NCI-H1436 (cell line): ENCODE results near the gene AMFR.

Experiments
- DNase-seq: peaks from one replicate; lab custom pipeline; 2025; lab: John Stamatoyannopoulos, UW

Gene AMFR

DNA sequence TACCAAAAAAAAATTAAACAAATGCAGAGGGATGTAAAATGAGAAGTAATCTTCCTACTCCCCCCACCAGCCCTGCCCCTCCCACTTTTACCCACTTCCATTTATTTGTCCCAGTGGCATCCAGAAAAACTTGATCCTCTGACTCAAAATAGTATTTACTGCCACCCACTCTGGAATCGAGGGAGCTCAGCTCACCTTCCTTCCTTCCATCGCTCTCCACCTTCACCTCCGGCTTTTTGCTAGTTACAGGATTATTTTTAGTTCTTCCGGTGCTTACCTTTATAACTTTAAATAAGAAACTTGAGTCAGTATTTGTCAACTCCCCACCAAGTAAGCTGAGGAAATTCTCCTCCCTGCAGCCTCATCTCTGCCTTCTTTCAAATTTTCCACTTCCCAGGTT lies 94.9 kb downstream of the AMFR start:
- no peak for DNase-seq

DNA sequence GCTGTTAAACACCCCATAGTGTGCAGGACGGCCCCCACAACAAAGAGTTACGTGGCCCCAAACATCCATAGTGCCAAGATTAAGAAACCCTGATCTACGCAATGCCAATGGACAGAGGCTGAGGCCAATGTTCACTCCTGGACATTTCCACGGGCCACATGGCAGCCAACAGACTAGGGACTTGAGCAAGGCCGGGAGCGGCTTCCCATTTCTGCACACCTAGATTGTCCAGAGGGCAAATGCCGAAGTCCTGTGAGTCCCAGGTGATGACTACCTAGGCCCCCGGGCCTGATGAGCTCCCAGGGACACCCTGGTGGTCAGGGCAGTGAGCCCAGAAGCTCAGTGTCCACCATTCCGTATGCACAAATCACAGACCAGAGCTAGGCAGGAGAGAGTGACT lies 95.5 kb downstream of the AMFR start:
- DNase-seq = no peak

DNA sequence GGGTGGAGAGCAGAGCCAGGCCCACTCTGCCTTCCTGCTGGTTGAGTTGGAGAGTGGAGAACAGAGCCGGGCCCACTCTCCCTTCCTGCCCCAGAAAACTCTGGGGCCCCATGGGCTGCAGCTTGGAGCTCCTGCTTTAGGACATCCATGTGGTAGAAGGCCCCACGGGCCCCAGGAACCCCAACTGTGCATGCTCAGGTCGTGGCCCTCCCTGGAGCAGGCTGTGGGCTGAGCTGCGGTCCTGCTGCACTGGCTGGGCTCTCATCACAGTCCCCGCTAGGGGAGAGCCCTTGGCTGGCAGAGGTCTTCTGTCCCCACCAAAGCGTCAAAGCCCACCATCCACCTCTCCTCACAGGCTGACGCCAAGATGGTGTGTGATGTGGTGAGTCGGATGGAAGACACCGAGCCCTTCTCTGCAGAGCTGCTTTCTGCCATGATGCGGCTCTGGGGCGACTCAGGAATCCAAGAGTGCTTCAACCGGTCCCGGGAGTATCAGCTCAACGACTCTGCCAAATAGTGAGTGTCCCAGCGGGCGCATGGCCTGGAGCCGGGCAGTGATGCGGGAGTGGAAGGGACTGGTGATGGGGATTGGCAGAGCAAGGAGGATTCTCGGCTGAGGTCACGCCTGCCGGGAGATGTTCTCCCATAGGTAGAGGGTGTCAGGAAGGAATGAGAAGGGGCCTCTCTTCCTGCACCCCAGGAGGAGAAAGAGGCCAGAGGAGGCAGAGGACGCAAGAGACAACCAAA lies 96.9 kb downstream of the AMFR start:
- DNase-seq = no peak

DNA sequence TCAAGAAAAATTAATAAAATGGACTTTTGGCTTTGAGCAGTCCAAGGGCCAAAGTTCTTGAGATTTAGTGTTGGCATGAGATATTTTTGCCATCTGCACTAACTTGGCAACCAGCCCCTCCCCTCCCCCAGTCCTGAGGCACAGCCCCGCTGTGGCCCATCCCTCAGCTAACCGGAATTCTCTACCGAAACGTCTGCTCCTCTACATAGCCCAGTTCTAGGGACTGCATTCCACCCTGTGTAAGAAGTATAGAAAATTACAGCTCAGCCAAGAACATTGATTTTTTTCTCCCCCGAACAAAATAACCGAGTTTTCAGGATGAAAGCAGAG lies 97.5 kb downstream of the AMFR start:
- DNase-seq = no peak

DNA sequence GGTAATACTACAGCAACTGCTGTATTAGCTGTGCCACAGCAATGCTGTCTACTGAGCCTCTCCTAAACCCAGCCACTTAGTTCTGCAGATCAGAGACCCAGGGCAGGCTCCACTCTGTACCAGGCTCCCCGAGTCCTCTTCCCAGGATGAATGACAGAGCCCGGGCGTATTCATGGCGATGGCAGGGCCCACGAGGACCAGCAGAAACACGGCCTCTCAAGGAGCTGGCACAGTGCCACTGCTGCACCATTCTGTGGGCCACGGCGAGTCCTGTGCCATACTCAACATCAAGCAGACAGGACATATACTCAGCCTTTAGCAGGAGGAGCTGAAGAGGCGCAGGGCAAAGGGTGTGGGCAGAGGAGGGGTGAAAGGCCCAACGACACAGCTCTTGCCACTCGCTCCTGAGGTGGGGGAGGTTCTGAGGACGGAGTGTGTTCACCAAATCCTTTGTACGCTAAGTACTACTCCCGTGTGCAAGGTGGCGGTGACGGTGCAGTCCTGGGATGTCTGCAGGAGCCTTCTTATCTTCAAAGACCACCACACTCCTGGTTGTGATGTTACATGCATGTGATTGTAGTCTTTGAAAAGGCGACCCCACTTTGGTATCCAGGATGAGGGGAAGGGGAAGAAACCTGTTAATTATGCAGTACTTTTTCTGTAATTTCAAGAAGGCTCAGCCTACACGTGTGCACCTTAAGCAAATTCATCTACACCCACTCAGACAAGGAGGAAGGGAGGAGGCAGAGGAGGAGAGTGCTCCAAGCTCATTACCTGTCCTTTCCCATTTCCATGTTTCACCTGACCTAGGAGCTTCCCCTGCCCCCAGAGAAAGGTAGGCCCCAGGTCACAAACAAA lies 98.0 kb downstream of the AMFR start:
- DNase-seq = no peak

DNA sequence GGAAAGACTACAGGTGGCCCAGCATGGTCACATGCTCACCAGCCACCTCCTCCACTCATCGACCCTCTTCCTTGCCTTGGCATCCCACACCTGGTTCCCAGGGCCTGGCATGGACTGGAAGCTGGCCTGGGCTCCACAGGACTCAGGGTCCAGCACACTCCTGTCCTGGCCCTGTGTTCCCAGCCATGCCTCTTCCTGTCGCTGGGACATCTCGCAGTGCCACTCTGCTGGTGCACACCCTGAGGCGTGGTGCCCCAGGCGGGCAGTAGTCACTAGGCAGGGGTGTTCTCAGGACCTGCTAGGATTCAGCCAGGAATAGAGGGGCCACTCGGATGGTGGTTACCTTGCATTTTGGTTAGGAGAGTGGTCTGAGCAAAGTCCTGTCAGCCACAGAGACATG lies 99.4 kb downstream of the AMFR start:
- DNase-seq = no peak

DNA sequence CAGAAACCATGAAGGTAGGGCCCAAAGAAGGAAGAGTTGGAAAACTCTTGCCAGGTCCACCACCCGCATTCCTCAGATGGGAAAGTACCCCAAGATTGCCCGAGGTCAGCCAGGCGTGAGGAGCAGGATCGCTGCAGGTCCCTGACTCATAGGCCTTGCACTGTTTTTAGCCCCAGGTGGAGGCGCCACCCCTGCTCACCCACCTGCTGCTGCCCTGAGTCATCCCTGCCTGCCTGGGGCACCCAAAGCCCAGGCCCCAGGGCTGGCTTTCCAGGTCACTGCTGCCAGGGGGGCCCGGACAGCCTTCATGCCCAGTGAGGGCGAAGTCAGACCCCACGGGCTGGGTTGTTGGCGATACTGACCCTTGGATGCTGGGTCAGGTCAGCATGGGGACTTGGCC lies 100.9 kb downstream of the AMFR start:
- no peak for DNase-seq

DNA sequence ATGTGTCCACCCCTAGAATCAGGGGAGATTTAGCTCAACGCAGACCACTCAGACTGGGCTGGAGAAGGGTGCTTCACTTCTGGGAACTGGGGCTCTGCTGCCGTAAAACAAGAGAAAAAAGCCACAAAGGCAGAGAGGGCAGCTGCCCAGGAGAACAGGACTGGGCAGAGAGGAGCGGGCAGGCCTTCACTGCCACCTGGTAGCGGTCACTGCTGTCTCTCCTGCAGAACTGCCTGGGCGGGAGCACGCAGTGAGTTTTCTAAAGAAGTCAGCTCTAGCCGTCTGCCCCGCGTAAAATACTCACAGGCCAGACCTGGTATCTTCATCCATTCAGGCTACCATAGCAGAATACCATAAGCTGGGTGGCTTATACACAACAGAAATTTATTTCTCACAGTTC lies 103.8 kb downstream of the AMFR start:
- no peak for DNase-seq

DNA sequence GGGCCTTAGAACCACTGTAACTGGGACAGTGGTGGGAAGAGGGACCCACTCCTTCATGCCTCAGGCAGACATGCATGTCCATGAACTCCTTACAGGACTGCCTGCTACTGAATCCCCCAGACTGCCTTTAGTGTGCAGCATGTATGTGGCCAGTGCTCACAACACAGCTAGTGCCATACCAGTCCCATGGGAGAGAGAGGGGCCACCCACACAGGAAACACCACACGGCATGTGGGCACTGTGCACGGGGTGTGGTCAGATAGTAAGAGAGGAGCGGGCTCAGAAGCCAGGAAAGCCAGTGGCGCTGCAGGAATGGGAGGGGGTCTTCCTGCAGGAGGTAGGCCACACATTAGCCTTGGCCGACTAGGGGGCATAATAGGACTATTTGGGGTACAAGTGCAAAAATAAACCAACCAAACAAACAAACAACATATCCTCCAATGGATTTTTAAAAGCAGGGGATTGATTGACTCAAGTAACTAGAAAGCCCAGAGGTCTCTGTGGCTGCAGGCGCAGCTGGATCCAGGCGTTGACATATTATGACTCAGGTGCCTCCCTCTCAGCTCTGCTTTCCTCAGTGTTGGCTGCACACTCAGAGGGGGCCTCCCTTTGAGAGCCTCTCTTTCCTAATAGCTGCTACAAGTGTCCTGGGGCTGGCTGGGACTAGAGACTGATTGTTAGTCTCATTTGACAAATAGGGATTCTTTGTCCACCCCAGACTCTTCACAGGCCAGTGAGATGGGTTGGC lies 104.4 kb downstream of the AMFR start:
- no peak for DNase-seq

DNA sequence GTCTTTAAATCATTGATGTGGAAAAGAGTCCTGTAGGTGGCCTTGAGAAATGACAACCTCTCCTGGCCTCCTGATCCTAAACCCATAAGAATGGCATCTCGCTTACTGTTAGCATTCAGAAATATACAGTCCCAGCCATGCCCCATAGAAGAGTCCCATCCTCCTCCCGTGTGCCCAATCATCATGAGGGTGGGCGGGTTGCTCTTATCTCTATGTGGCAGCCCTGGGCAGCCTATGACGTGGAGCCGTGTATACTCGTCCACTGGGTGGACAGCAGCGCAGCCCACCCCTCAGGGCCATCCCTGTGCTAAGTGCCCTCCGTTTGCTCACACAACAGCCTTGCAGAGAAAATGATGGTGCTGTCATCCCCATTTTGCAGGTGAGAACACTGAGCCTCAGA lies 105.3 kb downstream of the AMFR start:
- no peak for DNase-seq

DNA sequence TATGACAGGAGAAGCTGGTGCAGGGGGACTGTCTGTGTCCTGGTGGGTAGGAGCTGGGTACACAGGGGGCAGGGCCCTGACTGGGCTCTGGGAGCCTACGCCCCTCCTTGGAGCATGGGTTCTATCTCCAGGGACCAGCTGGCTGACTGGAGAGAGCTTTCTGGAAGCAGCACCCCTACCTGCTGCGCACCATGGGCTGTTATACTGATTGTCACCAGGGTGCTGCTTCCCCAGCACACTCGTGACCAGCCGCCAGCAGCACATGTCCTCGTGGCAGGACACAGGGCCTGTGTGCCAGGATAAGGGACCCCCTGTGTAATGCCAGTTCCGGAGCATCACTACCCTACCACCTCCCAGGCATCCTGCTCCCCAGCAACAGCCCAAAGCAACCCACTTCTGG lies 106.0 kb downstream of the AMFR start:
- no peak for DNase-seq

DNA sequence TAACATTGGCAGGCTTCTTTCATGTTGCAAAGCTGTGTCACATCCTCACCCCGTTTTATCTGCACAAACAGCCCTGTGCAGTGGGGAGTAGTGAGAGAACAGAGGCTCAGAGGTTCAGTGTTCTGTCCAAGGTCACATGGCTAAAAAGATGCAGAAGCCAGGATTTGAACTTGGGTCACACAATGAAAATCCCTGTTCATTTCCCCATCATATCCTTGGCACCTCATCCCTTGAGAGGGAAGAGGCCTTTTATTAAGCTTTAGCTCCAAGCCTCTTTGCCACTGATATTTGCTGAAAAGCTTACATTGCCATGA lies 106.6 kb downstream of the AMFR start:
- DNase-seq = no peak

DNA sequence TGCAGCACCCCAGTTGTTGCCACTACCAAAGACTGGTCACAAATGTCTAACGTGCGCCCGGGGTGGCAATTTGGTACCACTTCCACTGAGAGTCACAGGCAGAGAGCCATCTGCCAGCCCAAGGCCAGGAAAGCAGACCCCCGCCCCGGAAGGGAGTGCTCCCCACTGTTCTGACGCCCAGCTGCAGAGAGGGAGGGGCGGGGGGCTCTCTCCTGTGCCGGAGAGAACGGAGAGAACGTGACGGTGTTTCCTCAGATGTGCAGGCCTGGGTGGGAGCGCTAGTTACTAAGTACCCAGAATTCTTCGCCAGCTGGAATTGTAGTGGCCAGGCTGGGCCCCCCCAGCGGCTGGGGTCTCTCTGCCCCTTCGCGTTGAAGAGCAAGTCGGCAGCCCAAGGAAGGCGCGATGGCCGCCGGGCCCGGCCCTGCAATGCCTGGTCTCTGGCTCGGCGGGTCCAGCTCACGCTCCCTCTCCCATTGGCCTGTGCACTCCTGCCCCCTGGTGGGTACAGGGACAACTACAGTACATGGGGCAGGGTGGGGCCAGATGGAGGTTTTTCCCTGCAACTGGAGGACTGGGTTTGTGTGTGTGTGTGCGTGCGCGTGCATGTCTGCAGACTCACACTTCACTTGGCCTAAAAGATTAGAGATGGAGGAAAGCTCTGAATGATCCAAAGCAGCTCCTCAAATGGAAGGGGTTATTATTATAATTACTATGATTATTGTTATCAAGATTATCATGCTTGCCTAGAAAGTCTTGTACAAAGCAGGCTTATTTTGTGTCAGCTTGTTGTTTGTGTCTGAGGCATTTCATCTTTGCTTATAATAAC lies 107.1 kb downstream of the AMFR start:
- peak; percentile 63 for DNase-seq

DNA sequence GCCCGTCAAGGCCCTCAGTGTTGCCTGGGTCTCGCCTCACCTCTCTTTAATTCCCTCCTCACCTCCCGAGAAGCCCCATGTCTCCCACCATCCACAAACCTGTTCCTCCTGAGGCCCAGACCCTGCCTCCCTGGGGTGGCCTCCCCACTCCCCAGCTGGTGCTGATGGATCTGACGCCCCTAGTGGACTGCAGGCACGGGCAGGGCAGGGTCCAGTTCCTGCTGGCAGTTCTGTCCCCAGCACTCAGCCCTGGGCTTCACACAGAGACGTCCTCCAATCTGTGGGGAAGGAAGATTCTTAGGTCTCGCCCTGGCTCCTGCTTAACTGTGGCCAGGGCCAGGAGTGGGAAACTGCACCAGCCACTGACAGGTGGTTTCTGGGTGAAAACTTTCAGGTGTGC lies 108.8 kb downstream of the AMFR start:
- DNase-seq = no peak

DNA sequence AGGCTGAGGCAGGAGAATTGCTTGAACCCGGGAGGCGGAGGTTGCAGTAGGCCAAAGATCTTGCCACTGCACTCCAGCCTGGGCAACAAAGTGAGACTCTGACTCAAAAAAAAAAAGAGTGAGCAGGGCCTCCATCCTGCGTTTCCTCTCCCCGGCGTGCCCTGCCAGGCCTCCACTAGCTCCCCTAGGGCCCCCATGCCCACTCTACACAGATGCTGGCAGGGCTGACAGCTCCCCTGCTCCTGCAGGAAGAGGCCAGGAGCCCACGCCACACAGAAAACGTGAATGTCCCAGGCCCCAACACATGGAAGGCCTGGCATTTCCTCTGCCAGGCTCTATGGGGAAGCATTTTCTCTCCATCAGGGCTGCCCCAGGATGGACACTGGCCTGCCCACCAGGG lies 109.4 kb downstream of the AMFR start:
- DNase-seq = no peak

DNA sequence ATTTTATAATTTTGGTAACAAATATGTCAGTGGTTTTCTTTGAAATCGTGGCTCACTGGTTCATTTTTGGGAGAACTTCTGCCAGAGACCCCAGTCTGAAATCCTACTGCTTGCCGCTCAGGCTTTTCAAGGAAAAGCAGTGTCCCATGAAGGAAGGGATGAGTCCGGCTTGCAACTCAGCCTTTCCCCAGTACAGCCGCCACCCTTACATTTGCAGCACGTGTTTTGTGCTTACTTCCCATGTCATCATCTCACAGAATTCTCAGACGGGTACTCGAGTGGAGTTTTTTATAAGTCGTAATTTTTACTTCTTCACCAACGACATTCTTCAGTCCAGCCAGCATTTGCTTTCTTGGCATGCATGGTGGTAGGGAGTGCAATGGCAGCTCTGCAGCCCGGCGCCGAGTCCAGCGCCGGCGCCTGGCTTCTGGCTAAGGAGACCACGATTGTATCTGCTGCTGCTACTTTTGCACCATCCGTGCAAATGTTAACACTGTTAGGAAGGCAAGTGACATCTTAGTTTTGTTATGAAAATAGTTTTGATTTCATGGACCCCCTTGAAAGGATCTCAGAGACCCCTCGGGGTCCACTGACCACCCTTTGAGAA lies 111.0 kb downstream of the AMFR start:
- DNase-seq = no peak

DNA sequence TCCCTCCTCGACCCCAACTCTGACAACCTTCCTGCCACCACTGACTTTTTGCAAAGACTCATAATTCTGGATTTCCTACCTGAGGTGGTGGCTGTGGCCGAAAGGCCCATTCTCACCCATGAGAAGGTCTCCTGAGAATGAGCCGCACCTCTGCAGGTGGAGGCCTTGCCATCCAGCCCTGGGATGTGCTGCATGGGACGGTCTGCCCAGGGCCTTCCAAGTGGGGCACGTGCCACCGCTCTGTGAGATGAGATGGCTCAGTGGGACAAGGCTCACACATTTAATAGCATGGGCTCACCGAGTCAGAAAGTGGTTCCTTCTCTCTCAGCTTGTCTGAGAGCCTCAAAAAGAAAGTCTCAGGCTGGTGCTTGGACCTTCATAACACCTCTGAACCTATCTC lies 112.8 kb downstream of the AMFR start:
- no peak for DNase-seq

DNA sequence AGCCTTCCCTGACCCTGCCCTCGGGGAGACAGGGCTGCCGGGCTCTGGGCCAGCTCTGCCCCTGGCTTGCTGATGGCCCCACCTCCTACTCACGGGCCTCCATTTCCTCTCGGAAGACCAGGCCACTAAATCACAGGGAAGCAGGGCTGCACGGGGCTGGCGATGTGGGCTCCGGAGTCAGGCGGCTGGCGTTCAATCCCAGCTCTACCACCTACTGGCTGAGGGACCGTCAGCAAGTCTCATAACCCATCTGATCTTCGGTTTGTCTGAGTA lies 113.4 kb downstream of the AMFR start:
- DNase-seq = no peak
